ENCODE data around the gene FRK. TPM values are rescaled to one million over a fixed set of nuclear protein-coding genes. Genes with fewer than 3 reads are reported as not detected.

The FRK gene
- total and polyA plus RNA-seq, 5 experiments from 2014 or later, result 0.01 to 0.08 TPM; not detected in 3

GRCh38 chr6:116070616-116071389 lies 10.1 kb upstream of the FRK start:
- Mint-ChIP-seq H3K27me3 (peaks cover 0 to 12% (median 5%) of the 10 kb centered on the region in 5 donors), H3K9me3 (no peaks in the 10 kb centered on the region), H3K4me1 (no peaks in the 10 kb centered on the region), H3K27ac (no peak overlapping the region), H3K4me3 (no peak overlapping the region), H3K36me3 (no peaks in the 10 kb centered on the region)
- POLR2A ChIA-PET, result no interaction called here
- ATAC-seq (no peak), DNase-seq (no peak)

GRCh38 chr6:116070101-116070500 lies 9.4 kb upstream of the FRK start:
- no peak for DNase-seq
- POLR2A ChIA-PET, result no interaction called here
- no peak for ATAC-seq
- no peaks in the 10 kb centered on the region for H3K36me3 Mint-ChIP-seq
- H3K9me3 Mint-ChIP-seq, result no peaks in the 10 kb centered on the region
- H3K27me3 Mint-ChIP-seq, result peaks cover 0 to 14% (median 5%) of the 10 kb centered on the region in 5 donors
- H3K27ac Mint-ChIP-seq, result no peak overlapping the region
- H3K4me1 Mint-ChIP-seq, result no peaks in the 10 kb centered on the region
- H3K4me3 Mint-ChIP-seq, result no peak overlapping the region

GRCh38 chr6:116066789-116067188 lies 6.1 kb upstream of the FRK start:
- DNase-seq, result no peak
- no peak overlapping the region for H3K27ac Mint-ChIP-seq
- POLR2A ChIA-PET, result no interaction called here
- H3K27me3 Mint-ChIP-seq, result peaks cover 0 to 15% (median 6%) of the 10 kb centered on the region in 5 donors
- no peaks in the 10 kb centered on the region for H3K4me1 Mint-ChIP-seq
- no peak for ATAC-seq
- H3K9me3 Mint-ChIP-seq, result no peaks in the 10 kb centered on the region
- no peaks in the 10 kb centered on the region for H3K36me3 Mint-ChIP-seq
- no peak overlapping the region for H3K4me3 Mint-ChIP-seq

- no peaks in the 10 kb centered on the region for H3K36me3 Mint-ChIP-seq
- H3K9me3 Mint-ChIP-seq, result no peaks in the 10 kb centered on the region
- DNase-seq, result no peak
- no peak for ATAC-seq
- H3K4me1 Mint-ChIP-seq, result no peaks in the 10 kb centered on the region
- H3K27ac Mint-ChIP-seq, result no peak overlapping the region
- H3K27me3 Mint-ChIP-seq, result peaks cover 0 to 19% (median 15%) of the 10 kb centered on the region in 5 donors
- no peak overlapping the region for H3K4me3 Mint-ChIP-seq
- POLR2A ChIA-PET, result no interaction called here
Observed at GRCh38 chr6:116064666-116065065, 4.0 kb upstream of the FRK start.

- Mint-ChIP-seq H3K27ac (no peak overlapping the region), H3K27me3 (peaks cover under 1 to 20% (median 17%) of the 10 kb centered on the region in 5 donors), H3K9me3 (no peaks in the 10 kb centered on the region), H3K4me1 (no peaks in the 10 kb centered on the region), H3K36me3 (no peaks in the 10 kb centered on the region), H3K4me3 (no peak overlapping the region)
- POLR2A ChIA-PET, result no interaction called here
- no peak for DNase-seq
- no peak for ATAC-seq
Observed at GRCh38 chr6:116062496-116062895, 1.8 kb upstream of the FRK start.

GRCh38 chr6:116059713-116060571 lies 749 bp downstream of the FRK start:
- H3K27ac Mint-ChIP-seq, result no peak overlapping the region
- no peak overlapping the region for H3K4me3 Mint-ChIP-seq
- no peaks in the 10 kb centered on the region for H3K9me3 Mint-ChIP-seq
- POLR2A ChIA-PET, result no interaction called here
- no peak for DNase-seq
- H3K36me3 Mint-ChIP-seq, result no peaks in the 10 kb centered on the region
- ATAC-seq, result no peak
- H3K4me1 Mint-ChIP-seq, result no peaks in the 10 kb centered on the region
- H3K27me3 Mint-ChIP-seq, result peaks cover 4 to 17% (median 14%) of the 10 kb centered on the region in 5 donors

- H3K36me3 Mint-ChIP-seq, result no peaks in the 10 kb centered on the region
- H3K9me3 Mint-ChIP-seq, result no peaks in the 10 kb centered on the region
- POLR2A ChIA-PET, result no interaction called here
- H3K4me1 Mint-ChIP-seq, result no peaks in the 10 kb centered on the region
- no peak for ATAC-seq
- DNase-seq, result no peak
- H3K27ac Mint-ChIP-seq, result no peak overlapping the region
- peaks cover 4 to 17% (median 10%) of the 10 kb centered on the region in 5 donors for H3K27me3 Mint-ChIP-seq
- no peak overlapping the region for H3K4me3 Mint-ChIP-seq
Observed at GRCh38 chr6:116057766-116058165, 2.9 kb downstream of the FRK start.

GRCh38 chr6:116055513-116055912 lies 5.2 kb downstream of the FRK start:
- Mint-ChIP-seq H3K4me1 (no peaks in the 10 kb centered on the region), H3K9me3 (no peaks in the 10 kb centered on the region), H3K27me3 (peaks cover 7 to 17% (median 10%) of the 10 kb centered on the region in 5 donors), H3K4me3 (no peak overlapping the region), H3K27ac (no peak overlapping the region), H3K36me3 (no peaks in the 10 kb centered on the region)
- POLR2A ChIA-PET, result no interaction called here
- no peak for ATAC-seq
- DNase-seq, result no peak

- Mint-ChIP-seq H3K27me3 (peaks cover 16 to 28% (median 21%) of the 10 kb centered on the region in 5 donors), H3K36me3 (no peaks in the 10 kb centered on the region), H3K27ac (no peak overlapping the region), H3K4me3 (no peak overlapping the region), H3K9me3 (no peaks in the 10 kb centered on the region), H3K4me1 (no peaks in the 10 kb centered on the region)
- no peak for ATAC-seq
- no peak for DNase-seq
- POLR2A ChIA-PET, result no interaction called here
Observed at GRCh38 chr6:116051244-116051643, 9.4 kb downstream of the FRK start.

- Mint-ChIP-seq H3K27me3 (peaks cover 13 to 28% (median 21%) of the 10 kb centered on the region in 5 donors), H3K9me3 (no peaks in the 10 kb centered on the region), H3K36me3 (no peaks in the 10 kb centered on the region), H3K4me3 (no peak overlapping the region), H3K4me1 (no peaks in the 10 kb centered on the region), H3K27ac (no peak overlapping the region)
- POLR2A ChIA-PET, result no interaction called here
- ATAC-seq (no peak), DNase-seq (no peak)
Observed at GRCh38 chr6:116050737-116051136, 10.0 kb downstream of the FRK start.

- H3K36me3 Mint-ChIP-seq, result peaks cover 0 to 2% (median 0%) of the 10 kb centered on the region in 3 donors
- no peaks in the 10 kb centered on the region for H3K4me1 Mint-ChIP-seq
- peaks cover 13 to 29% (median 22%) of the 10 kb centered on the region in 5 donors for H3K27me3 Mint-ChIP-seq
- ATAC-seq (no peak), DNase-seq (no peak)
- no peak overlapping the region for H3K4me3 Mint-ChIP-seq
- H3K9me3 Mint-ChIP-seq, result peaks cover 0 to 6% (median 0%) of the 10 kb centered on the region in 9 donors
- no peak overlapping the region for H3K27ac Mint-ChIP-seq
- POLR2A ChIA-PET, result no interaction called here
Observed at GRCh38 chr6:116049321-116049720, 11.4 kb downstream of the FRK start.

- Mint-ChIP-seq H3K9me3 (peaks cover 0 to 8% (median 0%) of the 10 kb centered on the region in 9 donors), H3K36me3 (peaks cover 0 to 4% (median 2%) of the 10 kb centered on the region in 3 donors), H3K27me3 (peaks cover 19 to 48% (median 35%) of the 10 kb centered on the region in 5 donors), H3K4me3 (no peak overlapping the region), H3K4me1 (no peaks in the 10 kb centered on the region), H3K27ac (no peak overlapping the region)
- ATAC-seq (no peak), DNase-seq (no peak)
- POLR2A ChIA-PET, result no interaction called here
Observed at GRCh38 chr6:116047173-116047933, 13.3 kb downstream of the FRK start.

GRCh38 chr6:116046737-116047136 lies 14.0 kb downstream of the FRK start:
- Mint-ChIP-seq H3K36me3 (peaks cover 0 to 4% (median 2%) of the 10 kb centered on the region in 3 donors), H3K4me3 (no peak overlapping the region), H3K27ac (no peak overlapping the region), H3K4me1 (no peaks in the 10 kb centered on the region), H3K9me3 (peaks cover 0 to 8% (median 0%) of the 10 kb centered on the region in 9 donors), H3K27me3 (peaks cover 19 to 50% (median 35%) of the 10 kb centered on the region in 5 donors)
- POLR2A ChIA-PET, result no interaction called here
- ATAC-seq (no peak), DNase-seq (no peak)

Measured in naive thymus-derived CD8-positive, alpha-beta T cell (primary cell).